Activated T-helper 1 cell treated with Interleukin-2 at 50 U/mL for 16 hours (primary cell): ENCODE data around the gene MCHR1.

ENCODE experiments used
- DNase-seq: peaks from one replicate; pipeline ENCODE4 v3.0.0-alpha.2; 2020; ENCODE audit warnings: low read depth

Gene MCHR1

DNA sequence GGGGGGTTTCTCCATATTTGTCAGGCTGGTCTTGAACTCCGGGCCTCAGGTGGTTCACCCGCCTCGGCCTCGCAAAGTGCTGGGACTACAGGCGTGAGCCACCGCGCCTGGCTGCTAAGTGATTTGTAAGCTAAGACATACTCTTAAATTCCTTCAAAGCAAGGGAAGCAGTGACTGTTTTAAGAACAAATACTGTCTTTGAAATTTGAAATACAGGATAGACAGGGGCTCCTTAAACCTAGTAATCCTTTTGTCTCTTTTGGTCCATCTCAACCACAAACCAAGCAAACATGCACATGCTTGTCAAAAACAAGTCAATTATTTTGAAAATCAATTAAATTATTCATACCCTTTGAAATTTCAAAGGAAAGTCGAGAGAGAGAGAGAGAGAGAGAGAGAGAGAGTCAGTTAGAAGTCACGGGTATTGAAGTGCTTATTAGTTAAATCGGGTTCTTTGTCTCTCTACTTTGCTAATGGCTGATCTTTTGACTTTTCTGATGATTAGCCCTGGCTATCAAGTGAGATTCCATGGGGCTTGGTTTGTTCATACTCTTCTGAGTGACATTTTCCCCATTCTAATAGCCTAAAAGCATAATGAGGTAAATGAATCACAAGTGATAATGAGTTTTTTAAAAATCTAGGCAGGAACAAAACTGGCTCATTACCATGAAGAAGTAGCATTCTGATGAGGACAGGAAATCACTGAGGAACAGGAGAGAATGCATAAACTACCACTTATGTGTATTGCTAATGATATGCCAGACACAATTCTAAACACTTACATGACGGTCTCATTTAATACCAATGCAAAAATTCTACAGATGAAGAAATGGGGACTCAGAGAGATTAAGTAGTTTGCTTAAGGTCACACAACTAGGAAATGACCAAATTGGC, 48.0 kb downstream of the MCHR1 start:
- DNase-seq = no peak

- DNase-seq = no peak
These were observed 48.8 kb downstream of the MCHR1 start for GRCh38 chr22:40727964-40728615.

- DNase-seq = peak; percentile 47
These were observed 49.5 kb downstream of the MCHR1 start for GRCh38 chr22:40728731-40729189.

GRCh38 chr22:40729284-40729683, 50.0 kb downstream of the MCHR1 start:
- no peak for DNase-seq
